HUES48 (cell line): ENCODE data around the gene RFX3.

ENCODE experiments used
- H3K27ac ChIP-seq: one replicate; pipeline ENCODE4 v1.7.0; 2013; ENCODE audit warnings: low read depth, low read length, inconsistent platforms
- H3K27me3 ChIP-seq: 2 replicates; pipeline ENCODE4 v1.6.1; 2013; ENCODE audit warnings: mild to moderate bottlenecking, low read length; ENCODE audit not compliant: control insufficient read depth, insufficient read depth
- H3K36me3 ChIP-seq: 2 replicates; pipeline ENCODE4 v1.6.1; 2013; ENCODE audit warnings: low read length; ENCODE audit not compliant: control insufficient read depth, insufficient read depth
- H3K4me1 ChIP-seq: 2 replicates; pipeline ENCODE4 v1.6.1; 2013; ENCODE audit warnings: mild to moderate bottlenecking, low read length; ENCODE audit not compliant: control insufficient read depth, insufficient read depth
- H3K4me3 ChIP-seq: 2 replicates; pipeline ENCODE4 v1.5.1; 2013; ENCODE audit warnings: mild to moderate bottlenecking, low read depth, low read length
- H3K9ac ChIP-seq: 2 replicates; pipeline ENCODE4 v1.6.1; 2013; ENCODE audit warnings: mild to moderate bottlenecking, low read depth, low read length, moderate library complexity
- H3K9me3 ChIP-seq: 2 replicates; pipeline ENCODE4 v1.6.1; 2013; ENCODE audit warnings: low read length; ENCODE audit not compliant: control insufficient read depth, insufficient read depth

Gene RFX3

GRCh38 chr9:3433754-3434153 lies 92.0 kb downstream of the RFX3 start:
- H3K27me3 ChIP-seq, result no peaks in the 10 kb centered on the region
- H3K27ac ChIP-seq, result no peak overlapping the region
- H3K9ac ChIP-seq, result no peak overlapping the region
- no peak overlapping the region for H3K4me3 ChIP-seq
- H3K4me1 ChIP-seq, result no peaks in the 10 kb centered on the region
- H3K36me3 ChIP-seq, result no peaks in the 10 kb centered on the region
- no peaks in the 10 kb centered on the region for H3K9me3 ChIP-seq

- H3K9ac ChIP-seq, result no peak overlapping the region
Observed at GRCh38 chr9:3433066-3433465, 92.7 kb downstream of the RFX3 start.

GRCh38 chr9:3431890-3432289 lies 93.9 kb downstream of the RFX3 start:
- Histone ChIP-seq H3K4me3 (no peak overlapping the region), H3K9ac (no peak overlapping the region), H3K4me1 (no peaks in the 10 kb centered on the region), H3K36me3 (no peaks in the 10 kb centered on the region), H3K27ac (no peak overlapping the region), H3K27me3 (no peaks in the 10 kb centered on the region), H3K9me3 (peaks cover under 1% of the 10 kb centered on the region; the same call in 1 of the 2 replicates)

More at GRCh38 chr9:3433066-3433465, 92.7 kb downstream of the RFX3 start:
- H3K9me3 ChIP-seq, result no peaks in the 10 kb centered on the region
- no peaks in the 10 kb centered on the region for H3K4me1 ChIP-seq
- H3K4me3 ChIP-seq, result no peak overlapping the region
- no peaks in the 10 kb centered on the region for H3K36me3 ChIP-seq
- H3K27me3 ChIP-seq, result no peaks in the 10 kb centered on the region
- H3K27ac ChIP-seq, result no peak overlapping the region

GRCh38 chr9:3419893-3420292 lies 105.9 kb downstream of the RFX3 start:
- H3K27ac ChIP-seq, result no peak overlapping the region
- H3K27me3 ChIP-seq, result no peaks in the 10 kb centered on the region
- no peak overlapping the region for H3K9ac ChIP-seq
- H3K36me3 ChIP-seq, result no peaks in the 10 kb centered on the region
- no peaks in the 10 kb centered on the region for H3K9me3 ChIP-seq
- no peaks in the 10 kb centered on the region for H3K4me1 ChIP-seq
- no peak overlapping the region for H3K4me3 ChIP-seq

GRCh38 chr9:3415906-3416305 lies 109.9 kb downstream of the RFX3 start:
- Histone ChIP-seq H3K27me3 (no peaks in the 10 kb centered on the region), H3K4me1 (no peaks in the 10 kb centered on the region), H3K4me3 (no peak overlapping the region), H3K27ac (no peak overlapping the region), H3K36me3 (no peaks in the 10 kb centered on the region), H3K9me3 (no peaks in the 10 kb centered on the region), H3K9ac (no peak overlapping the region)

GRCh38 chr9:3413984-3414383 lies 111.8 kb downstream of the RFX3 start:
- Histone ChIP-seq H3K36me3 (no peaks in the 10 kb centered on the region), H3K9ac (no peak overlapping the region), H3K27ac (no peak overlapping the region), H3K4me3 (no peak overlapping the region), H3K27me3 (no peaks in the 10 kb centered on the region), H3K4me1 (no peaks in the 10 kb centered on the region), H3K9me3 (no peaks in the 10 kb centered on the region)

- Histone ChIP-seq H3K4me3 (no peak overlapping the region), H3K36me3 (no peaks in the 10 kb centered on the region), H3K27ac (no peak overlapping the region), H3K4me1 (no peaks in the 10 kb centered on the region), H3K27me3 (no peaks in the 10 kb centered on the region), H3K9me3 (no peaks in the 10 kb centered on the region), H3K9ac (no peak overlapping the region)
Observed at GRCh38 chr9:3410461-3410860, 115.3 kb downstream of the RFX3 start.

GRCh38 chr9:3409453-3409852 lies 116.3 kb downstream of the RFX3 start:
- Histone ChIP-seq H3K4me1 (peaks cover 4% of the 10 kb centered on the region; the same call in 1 of the 2 replicates), H3K36me3 (no peaks in the 10 kb centered on the region), H3K9me3 (no peaks in the 10 kb centered on the region), H3K4me3 (no peak overlapping the region), H3K27ac (no peak overlapping the region), H3K27me3 (no peaks in the 10 kb centered on the region), H3K9ac (no peak overlapping the region)

GRCh38 chr9:3403315-3403714 lies 122.5 kb downstream of the RFX3 start:
- Histone ChIP-seq H3K9ac (no peak overlapping the region), H3K36me3 (no peaks in the 10 kb centered on the region), H3K9me3 (no peaks in the 10 kb centered on the region), H3K4me1 (peaks cover 18% of the 10 kb centered on the region), H3K4me3 (no peak overlapping the region), H3K27ac (no peak overlapping the region), H3K27me3 (no peaks in the 10 kb centered on the region)

- no peaks in the 10 kb centered on the region for H3K36me3 ChIP-seq
- H3K27me3 ChIP-seq, result no peaks in the 10 kb centered on the region
- H3K4me1 ChIP-seq, result peaks cover 26% of the 10 kb centered on the region
- H3K9ac ChIP-seq, result no peak overlapping the region
- H3K27ac ChIP-seq, result no peak overlapping the region
- no peak overlapping the region for H3K4me3 ChIP-seq
- H3K9me3 ChIP-seq, result no peaks in the 10 kb centered on the region
Observed at GRCh38 chr9:3401221-3401954, 124.4 kb downstream of the RFX3 start.

GRCh38 chr9:3398232-3398648 lies 127.6 kb downstream of the RFX3 start:
- H3K36me3 ChIP-seq, result peaks cover 11% of the 10 kb centered on the region; the same call in 1 of the 2 replicates
- no peak overlapping the region for H3K4me3 ChIP-seq
- peaks cover 22% of the 10 kb centered on the region for H3K4me1 ChIP-seq
- H3K9ac ChIP-seq, result no peak overlapping the region
- no peaks in the 10 kb centered on the region for H3K27me3 ChIP-seq
- H3K27ac ChIP-seq, result no peak overlapping the region
- no peaks in the 10 kb centered on the region for H3K9me3 ChIP-seq
